ENCODE data around the gene TULP3. TPM values are rescaled to one million over a fixed set of nuclear protein-coding genes. Genes with fewer than 3 reads are reported as not detected.

TULP3 gene
- total RNA-seq, 2 donors from 2014 or later: 6.9 to 7.8 TPM

DNA sequence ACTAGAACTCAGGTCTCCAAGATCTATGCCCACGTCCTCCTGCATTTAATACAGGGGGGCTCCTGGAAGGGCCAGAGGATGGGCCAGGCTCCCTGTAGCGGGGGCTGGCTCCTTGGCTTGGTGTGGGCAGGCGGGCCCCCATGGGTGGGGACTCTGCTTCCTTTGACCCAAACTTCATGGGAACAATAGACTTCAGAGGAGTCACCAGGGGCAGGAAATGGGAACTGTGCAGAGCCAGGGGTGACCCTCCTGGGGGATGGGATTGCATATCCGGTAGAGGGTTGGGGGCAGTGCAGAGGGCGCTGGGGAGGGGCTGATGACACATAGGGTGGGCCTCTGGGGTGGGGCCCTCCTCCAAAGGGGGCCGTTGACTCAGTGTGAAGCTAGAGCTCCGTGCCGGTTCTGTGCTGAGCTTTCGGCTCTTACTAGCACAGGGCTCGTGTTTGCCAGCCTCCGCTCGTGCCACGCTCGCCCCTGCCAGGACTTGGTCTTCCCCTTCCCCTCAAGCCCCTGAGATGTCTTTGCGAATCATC, 73.1 kb downstream of the TULP3 start:
- no peaks in the 10 kb centered on the region for H3K27me3 ChIP-seq
- intact Hi-C loops (cut with DNase I): loop anchor here (10.0 kb wide), 1 partner anchor 71 kb away; no protein-coding TSS in a partner anchor
- no peak for DNase-seq
- H3K27ac ChIP-seq: peak overlapping the region in 3 of 4 donors; percentile 10 to 54 (median 42)
- peaks cover 0 to 3% of the 10 kb centered on the region in 2 donors for H3K36me3 ChIP-seq (replicated peaks in 1 of 2; ENCODE audit: insufficient read depth in 1 of 2, low read depth in 2 of 2)
- H3K9me3 ChIP-seq: no peaks in the 10 kb centered on the region
- ATAC-seq: no peak
- peaks cover 40% of the 10 kb centered on the region for H3K4me1 ChIP-seq
- no peak overlapping the region for H3K4me3 ChIP-seq
- WGBS, 2 donors: 72 to 76% methylated on average over 11 to 15 of the region's 15 CpGs
- no peak for TF ChIP-seq POLR2A (IDR thresholded peaks at IDR 0.05)
- TF ChIP-seq, protein P1, sequence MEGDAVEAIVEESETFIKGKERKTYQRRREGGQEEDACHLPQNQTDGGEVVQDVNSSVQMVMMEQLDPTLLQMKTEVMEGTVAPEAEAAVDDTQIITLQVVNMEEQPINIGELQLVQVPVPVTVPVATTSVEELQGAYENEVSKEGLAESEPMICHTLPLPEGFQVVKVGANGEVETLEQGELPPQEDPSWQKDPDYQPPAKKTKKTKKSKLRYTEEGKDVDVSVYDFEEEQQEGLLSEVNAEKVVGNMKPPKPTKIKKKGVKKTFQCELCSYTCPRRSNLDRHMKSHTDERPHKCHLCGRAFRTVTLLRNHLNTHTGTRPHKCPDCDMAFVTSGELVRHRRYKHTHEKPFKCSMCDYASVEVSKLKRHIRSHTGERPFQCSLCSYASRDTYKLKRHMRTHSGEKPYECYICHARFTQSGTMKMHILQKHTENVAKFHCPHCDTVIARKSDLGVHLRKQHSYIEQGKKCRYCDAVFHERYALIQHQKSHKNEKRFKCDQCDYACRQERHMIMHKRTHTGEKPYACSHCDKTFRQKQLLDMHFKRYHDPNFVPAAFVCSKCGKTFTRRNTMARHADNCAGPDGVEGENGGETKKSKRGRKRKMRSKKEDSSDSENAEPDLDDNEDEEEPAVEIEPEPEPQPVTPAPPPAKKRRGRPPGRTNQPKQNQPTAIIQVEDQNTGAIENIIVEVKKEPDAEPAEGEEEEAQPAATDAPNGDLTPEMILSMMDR (IDR thresholded peaks at IDR 0.05): no peak

- no peak for TF ChIP-seq POLR2A (IDR thresholded peaks at IDR 0.05)
- H3K27me3 ChIP-seq: no peaks in the 10 kb centered on the region
- intact Hi-C loops (cut with DNase I): loop anchor here (10.0 kb wide), 1 partner anchor 67 kb away; no protein-coding TSS in a partner anchor
- 95 to 98% methylated on average over 2 of the region's 2 CpGs for WGBS, 2 donors
- no peak for ATAC-seq
- H3K4me3 ChIP-seq: no peak overlapping the region
- H3K27ac ChIP-seq: no peak overlapping the region
- no peaks in the 10 kb centered on the region for H3K9me3 ChIP-seq
- no peak for DNase-seq
- H3K4me1 ChIP-seq: peaks cover 16% of the 10 kb centered on the region
- H3K36me3 ChIP-seq (replicated peaks in 1 of 2; ENCODE audit: insufficient read depth in 1 of 2, low read depth in 2 of 2): peaks cover 0 to 5% of the 10 kb centered on the region in 2 donors
Measured at GRCh38 chr12:2967651-2968050, 77.0 kb downstream of the TULP3 start.

DNA sequence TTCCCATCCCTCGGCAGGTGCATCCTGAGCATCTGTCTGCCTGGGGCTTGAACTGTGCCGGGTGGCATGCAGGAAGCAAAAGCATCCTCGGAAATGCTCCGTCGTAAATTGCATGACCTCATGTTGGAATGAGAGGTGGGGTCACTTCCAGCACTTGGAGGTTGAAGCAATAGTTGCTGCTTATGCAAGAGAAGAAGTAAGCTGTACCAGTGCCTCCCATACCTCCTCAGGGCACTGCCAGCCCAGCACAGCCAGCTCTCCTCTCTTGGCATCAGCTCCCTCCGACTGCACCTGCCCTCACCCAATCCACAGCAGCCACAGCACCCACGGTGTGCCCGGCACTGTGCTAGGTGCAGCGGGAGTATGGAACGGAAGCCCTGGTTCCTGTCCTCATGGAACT, 80.1 kb downstream of the TULP3 start:
- DNase-seq (no peak), ATAC-seq (no peak)
- Histone ChIP-seq H3K27ac (no peak overlapping the region), H3K9me3 (no peaks in the 10 kb centered on the region), H3K27me3 (no peaks in the 10 kb centered on the region), H3K4me3 (no peak overlapping the region), H3K4me1 (peaks cover 7% of the 10 kb centered on the region), H3K36me3 (replicated peaks in 1 of 2; ENCODE audit: insufficient read depth in 1 of 2, low read depth in 2 of 2) (peaks cover 0 to 3% of the 10 kb centered on the region in 2 donors)
- TF ChIP-seq, protein P1 (IDR thresholded peaks at IDR 0.05): no peak
- no peak for TF ChIP-seq POLR2A (IDR thresholded peaks at IDR 0.05)
- whole genome bisulfite sequencing, 2 donors: 82 to 93% methylated on average over 6 to 10 of the region's 10 CpGs
- intact Hi-C loops (cut with DNase I): no loop called here

- DNase-seq (no peak), ATAC-seq (no peak)
- Histone ChIP-seq H3K27me3 (no peaks in the 10 kb centered on the region), H3K9me3 (no peaks in the 10 kb centered on the region), H3K36me3 (replicated peaks in 1 of 2; ENCODE audit: insufficient read depth in 1 of 2, low read depth in 2 of 2) (peaks cover 0 to 3% of the 10 kb centered on the region in 2 donors), H3K4me3 (no peak overlapping the region), H3K4me1 (peaks cover 7% of the 10 kb centered on the region), H3K27ac (no peak overlapping the region)
- TF ChIP-seq, protein P1 (IDR thresholded peaks at IDR 0.05): no peak
- no peak for TF ChIP-seq POLR2A (IDR thresholded peaks at IDR 0.05)
- intact Hi-C loops (cut with DNase I): no loop called here
- WGBS, 2 donors: 88 to 95% methylated on average over 8 to 9 of the region's 9 CpGs
Measured at GRCh38 chr12:2973566-2973965, 82.9 kb downstream of the TULP3 start.

DNA sequence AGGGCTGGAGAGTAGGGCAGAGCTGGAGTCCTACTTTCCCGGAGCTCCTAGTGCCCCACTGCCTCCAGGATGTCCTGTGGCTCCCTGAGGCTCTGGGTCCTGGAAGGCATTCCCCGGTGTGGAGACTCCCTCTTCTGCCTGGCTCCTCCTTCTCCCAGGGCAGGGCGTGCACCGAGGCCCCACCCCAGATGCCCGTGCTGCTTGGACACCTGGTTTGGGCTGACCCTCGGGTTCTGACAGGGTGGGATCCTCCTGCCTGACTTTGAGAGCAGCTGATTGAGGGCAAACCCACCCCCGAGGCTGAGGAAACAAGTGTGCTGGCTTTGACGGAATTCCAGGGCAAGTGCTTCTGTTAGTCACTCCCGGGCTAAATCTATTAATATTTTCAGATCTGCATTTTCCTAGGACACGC, 83.9 kb downstream of the TULP3 start:
- DNase-seq (no peak), ATAC-seq (peak; percentile 42)
- Histone ChIP-seq H3K27ac (no peak overlapping the region), H3K36me3 (replicated peaks in 1 of 2; ENCODE audit: insufficient read depth in 1 of 2, low read depth in 2 of 2) (peaks cover 0 to 3% of the 10 kb centered on the region in 2 donors), H3K9me3 (no peaks in the 10 kb centered on the region), H3K4me3 (no peak overlapping the region), H3K27me3 (no peaks in the 10 kb centered on the region), H3K4me1 (peaks cover 7% of the 10 kb centered on the region)
- TF ChIP-seq POLR2A (IDR thresholded peaks at IDR 0.05): no peak
- TF ChIP-seq, protein P1 (IDR thresholded peaks at IDR 0.05): no peak
- WGBS, 2 donors: 24 to 32% methylated on average over 7 to 10 of the region's 10 CpGs
- intact Hi-C loops (cut with DNase I): no loop called here
